Testis (tissue), 2 donors: ENCODE results near the gene PGRMC1.

ENCODE experiments used
- POLR2A ChIP-seq: fragments of 450-650 bp; IDR thresholded peaks from one replicate; pipeline ENCODE4 v1.6.1; 2017; ENCODE audit warnings: antibody characterized with exemption, mild to moderate bottlenecking, moderate library complexity
- TF ChIP-seq, protein P1 (sequence below), 3 experiments: fragments of 450-650 bp in 2 of 3; fragments of 200-600 bp in 1 of 3; sonication (generic) in 1 of 3; IDR thresholded peaks; one replicate each; pipeline ENCODE4 v1.5.1; 2016 to 2019; ENCODE audit warnings: antibody characterized with exemption in 3 of 3, mild to moderate bottlenecking in 2 of 3, moderate library complexity in 1 of 3

DNA sequence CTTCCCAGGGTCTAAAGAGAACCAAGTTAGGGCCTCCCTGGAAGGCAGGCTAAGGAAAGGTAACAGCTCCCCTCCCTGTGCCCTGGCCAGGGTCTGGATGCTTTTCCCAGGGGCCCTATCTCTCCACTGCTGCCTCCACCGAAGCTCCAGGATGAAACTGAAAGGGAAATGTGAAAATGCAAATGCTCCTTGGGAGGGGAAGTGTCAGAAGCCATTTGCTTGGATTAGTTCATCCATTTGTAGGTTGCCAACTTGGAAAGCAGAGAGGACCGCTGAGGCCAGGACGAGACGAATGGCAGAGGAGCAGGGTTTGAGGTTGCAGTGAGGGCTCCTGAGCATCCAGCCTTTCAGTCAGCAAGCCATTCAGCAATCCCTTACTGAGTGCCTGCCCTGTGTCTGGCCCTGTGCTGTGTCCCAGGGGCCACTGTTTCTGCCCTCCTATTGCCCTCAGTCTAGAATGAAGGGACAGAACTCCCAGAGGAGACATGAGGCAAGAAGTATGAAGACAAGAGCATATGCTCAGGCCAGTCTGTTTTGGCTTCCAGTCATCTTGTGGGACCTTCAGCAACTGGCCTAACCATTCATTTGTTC, 45.9 kb upstream of the PGRMC1 start:
- TF ChIP-seq, protein P1, sequence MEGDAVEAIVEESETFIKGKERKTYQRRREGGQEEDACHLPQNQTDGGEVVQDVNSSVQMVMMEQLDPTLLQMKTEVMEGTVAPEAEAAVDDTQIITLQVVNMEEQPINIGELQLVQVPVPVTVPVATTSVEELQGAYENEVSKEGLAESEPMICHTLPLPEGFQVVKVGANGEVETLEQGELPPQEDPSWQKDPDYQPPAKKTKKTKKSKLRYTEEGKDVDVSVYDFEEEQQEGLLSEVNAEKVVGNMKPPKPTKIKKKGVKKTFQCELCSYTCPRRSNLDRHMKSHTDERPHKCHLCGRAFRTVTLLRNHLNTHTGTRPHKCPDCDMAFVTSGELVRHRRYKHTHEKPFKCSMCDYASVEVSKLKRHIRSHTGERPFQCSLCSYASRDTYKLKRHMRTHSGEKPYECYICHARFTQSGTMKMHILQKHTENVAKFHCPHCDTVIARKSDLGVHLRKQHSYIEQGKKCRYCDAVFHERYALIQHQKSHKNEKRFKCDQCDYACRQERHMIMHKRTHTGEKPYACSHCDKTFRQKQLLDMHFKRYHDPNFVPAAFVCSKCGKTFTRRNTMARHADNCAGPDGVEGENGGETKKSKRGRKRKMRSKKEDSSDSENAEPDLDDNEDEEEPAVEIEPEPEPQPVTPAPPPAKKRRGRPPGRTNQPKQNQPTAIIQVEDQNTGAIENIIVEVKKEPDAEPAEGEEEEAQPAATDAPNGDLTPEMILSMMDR (IDR thresholded peaks at IDR 0.05): no peak
- no peak for TF ChIP-seq POLR2A
